HG02885 (cell line): ENCODE results near the gene XPNPEP3.

Experiments
- ATAC-seq: cut with Tn5 transposase; IDR thresholded peaks from one replicate; pipeline ENCODE4 v1.9.1; 2021; ENCODE audit warnings: mild to moderate bottlenecking; ENCODE audit not compliant: unreplicated experiment, poor library complexity

The XPNPEP3 gene

DNA sequence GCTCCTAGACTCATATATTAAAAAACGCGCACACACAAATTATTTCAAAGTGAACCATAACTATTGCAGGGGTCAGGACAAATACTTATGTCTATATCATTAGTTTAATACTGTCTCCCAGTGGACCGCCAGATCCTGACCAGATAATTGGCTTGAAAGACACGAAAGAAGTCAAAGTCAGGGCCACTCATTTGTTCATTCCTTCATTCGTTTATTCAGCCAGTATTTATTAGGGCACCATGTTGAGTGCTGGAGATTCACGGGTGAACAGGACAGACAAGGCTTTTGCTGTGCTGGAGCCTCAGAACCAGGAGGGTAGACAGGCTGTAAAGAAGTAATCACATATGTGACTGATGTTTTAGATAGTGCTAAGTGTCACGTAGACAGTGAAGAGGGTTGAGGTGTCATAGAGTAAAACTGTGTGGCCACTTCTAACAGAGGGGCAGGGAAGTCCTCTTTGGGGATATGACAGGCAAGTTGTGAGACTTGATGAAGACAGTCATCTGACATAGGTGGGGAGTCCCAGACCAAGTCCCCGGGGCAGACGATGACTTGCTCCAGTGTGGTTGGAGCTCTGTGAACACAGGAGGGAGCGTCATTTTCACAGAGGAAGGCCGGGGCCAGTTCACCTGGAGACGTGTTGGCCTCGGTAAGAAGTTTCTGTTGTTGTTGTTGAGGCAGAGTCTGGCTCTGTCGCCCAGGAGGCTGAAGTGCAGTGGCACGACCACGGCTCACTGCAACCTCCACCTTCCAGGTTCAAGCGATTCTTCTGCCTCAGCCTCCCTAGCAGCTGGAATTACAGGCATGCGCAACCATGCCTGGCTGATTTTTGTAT, 120.1 kb downstream of the XPNPEP3 start:
- no peak for ATAC-seq

DNA sequence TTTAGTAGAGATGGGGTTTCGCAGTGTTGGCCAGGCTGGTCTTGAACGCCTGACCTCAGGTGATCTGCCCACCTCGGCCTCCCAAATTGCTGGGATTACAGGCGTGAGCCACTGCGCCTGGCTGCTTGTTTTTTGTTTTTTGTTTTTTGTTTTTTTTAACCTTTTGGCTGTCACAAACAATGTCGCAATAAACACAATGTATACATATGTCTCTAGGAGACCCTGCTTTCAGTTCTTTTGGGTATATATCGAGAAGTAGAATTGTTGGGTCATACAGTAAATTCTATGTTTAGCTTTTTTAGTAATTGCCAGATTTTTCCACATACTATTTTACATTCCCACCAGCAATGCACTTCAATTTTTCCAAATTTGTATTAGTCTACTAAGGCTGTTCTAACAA, 122.2 kb downstream of the XPNPEP3 start:
- ATAC-seq: no peak

DNA sequence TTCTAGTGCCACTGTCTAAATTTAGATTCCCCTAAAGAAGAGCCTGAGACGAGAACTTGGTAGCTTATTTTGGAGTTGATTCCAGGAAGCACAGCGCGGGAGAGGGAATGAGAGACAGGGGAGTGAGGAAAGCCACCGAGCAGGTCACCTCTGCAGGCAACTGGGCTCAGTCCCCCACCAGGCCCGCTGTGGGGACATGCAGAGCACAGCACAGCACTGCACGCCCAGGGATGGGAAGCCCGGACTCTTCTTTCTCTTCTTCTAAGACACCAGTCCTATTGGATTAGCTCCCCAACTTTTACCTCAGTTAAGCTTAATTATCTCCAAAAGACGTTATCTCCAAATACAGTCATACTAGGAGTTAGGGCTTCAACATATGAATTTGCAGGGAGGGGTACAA, 122.9 kb downstream of the XPNPEP3 start:
- no peak for ATAC-seq
